Stimulated activated CD4-positive, alpha-beta T cell treated with anti-CD3 and anti-CD28 coated beads, Interleukin-12 subunit alpha, Interleukin-12 subunit beta, amount 100 ng/mL, for 4 hours (primary cell): ENCODE data around the gene OSBPL9.
A peak's percentile ranks its signal among the peaks of the same experiment; 100 is the strongest.
"Not testable (repeated sequence)": the region's sequence is repeated elsewhere in the genome, so short reads cannot be mapped to it uniquely, and the experiment has no call there.

Experiments used
- DNase-seq: peaks from one replicate; pipeline ENCODE4 v3.0.0-alpha.2; 2020

Gene OSBPL9

DNA sequence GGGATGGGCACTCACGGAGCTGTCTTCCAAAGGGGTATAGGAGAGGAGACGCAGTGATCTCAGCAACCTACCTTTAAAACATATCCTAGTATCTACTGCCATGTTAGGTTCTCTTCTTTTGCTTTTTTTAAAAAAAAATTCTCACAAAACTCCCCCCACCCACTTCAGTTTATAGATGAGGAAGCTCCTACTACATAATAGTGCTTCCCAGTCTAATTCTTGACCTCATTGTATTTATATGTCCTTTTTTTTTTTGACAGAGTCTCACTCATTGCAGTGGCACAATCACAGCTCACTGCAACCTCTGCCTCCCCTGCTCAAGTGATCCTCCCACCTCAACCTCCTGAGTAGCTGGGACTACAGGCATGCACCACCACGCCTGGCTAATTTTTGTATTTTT lies 99.9 kb downstream of the OSBPL9 start:
- no peak for DNase-seq

DNA sequence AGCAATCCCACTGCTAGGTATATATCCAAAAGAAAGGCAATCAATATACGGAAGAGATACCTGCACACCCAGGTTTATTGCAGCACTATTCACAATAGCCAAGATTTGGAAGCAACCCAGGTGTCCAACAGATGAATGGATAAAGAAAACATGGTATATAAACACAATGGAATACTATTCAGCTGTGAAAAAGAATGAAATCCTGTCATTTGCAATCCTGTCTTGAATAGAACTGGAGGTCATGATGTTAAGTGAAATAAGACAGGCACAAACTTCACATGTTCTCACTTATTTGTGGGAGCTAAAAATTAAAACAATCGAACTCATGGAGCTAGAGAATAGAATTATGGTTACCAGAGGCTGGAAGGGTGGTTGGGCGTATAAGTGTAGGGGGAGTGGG lies 101.0 kb downstream of the OSBPL9 start:
- no peak for DNase-seq

DNA sequence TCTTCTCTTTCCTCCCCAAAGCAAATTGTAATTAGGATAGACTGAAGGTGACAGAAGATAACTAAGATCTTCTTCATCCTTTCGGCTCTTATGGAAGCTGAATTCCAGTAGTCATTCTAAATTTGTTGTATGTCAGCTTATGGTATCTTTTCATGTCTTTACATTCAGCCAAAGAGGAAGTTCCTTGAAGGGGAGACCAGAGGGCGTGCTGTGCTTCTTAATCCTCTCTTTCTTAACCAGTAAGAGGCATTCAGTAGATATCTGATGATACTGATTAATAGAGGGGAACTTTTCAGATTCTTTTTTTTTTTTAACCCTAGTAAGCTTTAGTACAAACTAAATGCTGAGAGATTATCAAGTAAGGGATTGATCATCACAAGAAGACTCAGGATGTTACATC lies 102.3 kb downstream of the OSBPL9 start:
- no peak for DNase-seq

GRCh38 chr1:51724797-51725196 lies 107.9 kb downstream of the OSBPL9 start:
- DNase-seq: no peak

- DNase-seq: no peak
Observed at GRCh38 chr1:51726051-51726450, 109.2 kb downstream of the OSBPL9 start.

DNA sequence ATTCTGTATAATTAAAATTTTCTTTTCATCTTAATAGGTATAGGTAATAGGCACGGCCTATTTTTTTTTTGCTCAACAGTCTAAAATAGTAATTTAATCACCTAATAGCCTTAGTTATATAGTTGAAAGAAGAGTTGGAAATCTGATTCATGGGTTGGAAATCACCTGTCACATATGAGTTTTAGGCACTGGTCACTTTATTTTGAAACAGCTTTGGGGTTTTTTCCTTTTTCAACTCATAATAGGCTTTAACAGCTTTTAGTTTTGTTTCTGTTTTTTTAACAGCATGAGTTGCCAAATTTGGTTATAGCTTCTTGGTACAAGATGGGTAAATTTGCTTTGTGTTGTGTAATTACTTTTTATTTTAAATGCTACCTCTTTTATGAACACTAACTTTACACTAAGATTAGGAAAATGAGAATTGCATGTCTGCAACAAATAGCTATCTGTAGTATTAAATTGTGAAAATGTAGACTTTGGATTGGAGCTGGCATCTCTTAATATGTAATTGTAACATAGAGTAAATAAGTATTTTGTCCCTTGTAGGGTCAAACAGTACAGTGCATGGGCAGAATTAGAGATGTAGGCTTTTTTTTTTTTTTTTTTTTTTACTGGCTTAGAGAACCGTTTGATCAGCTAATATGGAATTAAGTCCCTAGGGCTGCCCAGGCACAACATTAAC lies 109.8 kb downstream of the OSBPL9 start:
- DNase-seq: no peak

DNA sequence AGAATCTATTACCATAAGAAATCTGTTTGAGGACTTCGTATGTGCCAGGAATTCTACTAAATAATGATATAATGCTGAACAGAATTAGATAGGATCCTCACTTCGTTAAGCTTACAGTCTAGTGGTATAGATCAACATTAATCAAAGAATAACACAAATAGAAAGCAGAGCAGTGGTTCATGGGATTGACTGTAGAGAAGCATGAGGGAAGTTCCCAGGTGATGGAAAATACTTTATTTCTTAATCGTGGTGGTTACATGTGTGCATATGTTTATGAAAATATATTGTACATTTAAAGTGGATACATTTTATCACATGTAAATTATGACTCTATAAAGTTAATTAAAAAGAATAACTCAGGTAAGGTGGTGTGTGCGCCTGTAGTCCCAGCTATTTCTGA lies 110.5 kb downstream of the OSBPL9 start:
- no peak for DNase-seq

- no peak for DNase-seq
Observed at GRCh38 chr1:51728611-51729155, 111.8 kb downstream of the OSBPL9 start.

GRCh38 chr1:51729156-51729823 lies 112.4 kb downstream of the OSBPL9 start:
- DNase-seq: peak; percentile 92

GRCh38 chr1:51729824-51730301 lies 113.0 kb downstream of the OSBPL9 start:
- no peak for DNase-seq

- no peak for DNase-seq
Observed at GRCh38 chr1:51731998-51732397, 115.1 kb downstream of the OSBPL9 start.

DNA sequence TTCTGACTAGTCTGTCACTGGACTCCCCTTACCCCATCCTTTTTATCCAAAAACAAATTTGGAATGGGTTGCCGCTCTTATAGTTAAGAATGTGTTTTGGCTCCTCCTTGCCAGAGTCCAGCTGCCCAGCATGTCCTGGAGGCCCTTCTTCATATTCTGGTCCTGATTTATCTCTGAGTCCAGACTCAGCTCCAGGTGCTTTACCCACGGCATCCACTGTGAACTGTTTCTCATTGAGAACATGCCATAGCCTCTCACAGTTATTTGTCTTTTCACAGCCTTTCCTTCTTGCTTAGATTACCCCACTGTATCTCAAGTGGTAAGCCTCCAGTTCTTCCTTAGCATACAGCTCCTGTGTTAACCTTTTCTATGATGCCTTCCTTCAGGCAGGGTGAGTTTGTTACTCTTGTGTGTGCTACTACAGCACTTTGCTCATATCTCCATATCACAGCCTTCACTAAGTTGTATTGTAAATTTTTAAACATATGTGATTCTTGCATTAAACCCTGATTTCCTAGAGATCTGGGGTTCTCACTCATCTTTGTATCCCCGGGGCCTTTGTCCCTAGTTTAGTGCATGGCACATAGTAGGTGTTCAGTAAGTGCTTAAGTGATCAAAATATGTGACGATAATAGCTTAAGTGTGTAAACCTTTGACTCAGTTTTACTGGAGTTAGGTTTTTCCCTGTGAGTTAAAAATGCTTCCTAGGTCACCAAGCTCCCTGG lies 116.0 kb downstream of the OSBPL9 start:
- no peak for DNase-seq

- not testable (repeated sequence) for DNase-seq
Observed at GRCh38 chr1:51733426-51733774, 116.5 kb downstream of the OSBPL9 start.

DNA sequence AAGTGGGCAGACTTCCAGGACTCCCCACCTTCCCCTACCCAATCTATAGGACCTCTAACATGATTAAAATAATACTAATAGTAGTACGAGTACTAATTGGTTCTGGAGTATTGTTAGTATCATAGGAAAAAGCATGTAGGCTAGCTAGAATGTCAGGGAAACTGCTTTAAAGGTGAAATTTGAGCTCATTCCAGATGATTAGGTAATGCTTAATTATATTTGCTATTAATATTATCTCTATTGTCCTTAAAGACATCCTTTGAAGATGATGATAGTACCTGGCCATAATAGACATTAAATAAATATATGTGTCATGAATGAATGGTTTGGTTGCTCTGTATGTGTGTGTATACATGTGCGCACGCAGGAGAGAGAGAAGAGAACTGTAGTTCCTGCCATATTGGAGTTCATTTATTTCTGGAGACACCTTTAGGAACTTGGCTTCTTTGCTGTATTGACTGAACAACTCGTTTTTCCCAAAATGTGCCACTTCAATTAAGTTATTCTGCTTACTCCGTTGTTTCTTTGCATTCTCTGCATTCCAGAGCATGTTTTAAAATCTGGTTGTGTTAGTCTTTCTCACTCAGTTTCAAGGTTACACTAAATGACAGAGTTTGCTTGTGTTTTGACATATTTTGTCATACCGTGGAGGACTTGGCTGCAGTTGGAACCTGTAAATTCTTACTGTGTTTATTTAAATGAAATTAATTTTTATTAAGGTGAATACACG lies 117.1 kb downstream of the OSBPL9 start:
- no peak for DNase-seq

DNA sequence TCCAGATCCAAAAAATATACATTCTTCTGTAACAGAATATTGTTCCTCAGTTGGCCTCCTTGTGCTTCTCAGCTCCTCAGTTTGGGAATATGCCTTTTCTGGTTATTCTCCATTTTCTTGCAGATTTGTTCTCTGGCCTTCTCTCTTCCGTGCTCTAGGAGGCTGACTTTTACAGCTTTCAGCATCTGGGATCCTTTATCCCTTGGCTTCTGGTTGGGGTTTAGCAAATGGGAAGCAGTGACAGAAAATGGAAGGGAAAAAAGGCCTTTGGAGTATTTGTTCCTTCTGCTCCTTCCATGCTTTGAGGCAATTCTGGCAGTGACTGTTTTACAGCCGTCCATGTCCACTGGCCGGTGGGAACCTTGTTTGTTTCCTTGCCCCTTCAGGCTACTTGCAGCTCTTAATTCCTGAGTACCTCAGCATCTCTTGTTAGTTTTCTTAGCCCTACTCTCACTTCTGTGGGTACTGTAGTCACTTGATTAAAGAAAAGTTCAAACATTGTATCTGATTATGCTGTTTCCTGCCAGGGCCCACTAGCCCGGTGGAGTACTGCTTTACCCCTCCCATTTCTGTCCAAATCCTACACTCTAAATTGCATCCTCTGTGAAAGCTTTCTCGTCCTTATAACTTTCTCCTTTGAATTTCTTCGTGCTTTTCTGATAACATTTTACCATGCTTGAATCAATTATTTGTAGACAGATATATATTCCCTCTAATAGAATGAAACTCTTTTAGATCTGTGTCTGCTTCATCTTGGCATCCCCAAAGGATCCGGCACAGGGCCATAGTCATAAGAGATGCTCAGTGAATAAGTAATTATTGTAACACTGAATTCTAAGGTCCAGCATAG lies 118.2 kb downstream of the OSBPL9 start:
- no peak for DNase-seq

DNA sequence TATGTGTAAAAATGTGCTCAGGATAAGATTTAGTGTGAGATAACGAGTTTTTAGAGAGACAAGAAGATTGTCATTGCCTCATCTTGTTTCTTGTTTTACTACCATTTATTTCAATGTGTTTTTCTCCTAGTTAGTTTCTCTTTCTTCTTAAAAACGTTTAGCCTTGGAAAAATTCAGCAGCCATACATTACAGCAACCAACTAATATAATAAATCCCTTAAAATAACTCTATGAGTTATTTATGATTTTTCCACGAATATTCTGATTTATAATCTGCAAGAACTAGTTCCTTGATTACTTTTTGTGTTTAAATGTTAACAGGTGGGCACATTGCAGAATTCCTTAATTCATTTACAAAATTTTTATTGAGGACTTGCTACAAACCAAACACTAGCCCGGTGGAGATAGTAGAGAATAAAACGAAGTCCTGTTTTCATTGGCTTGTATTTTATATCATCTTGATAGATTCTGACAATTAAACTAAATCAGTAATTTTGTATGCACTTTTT lies 118.9 kb downstream of the OSBPL9 start:
- no peak for DNase-seq

DNA sequence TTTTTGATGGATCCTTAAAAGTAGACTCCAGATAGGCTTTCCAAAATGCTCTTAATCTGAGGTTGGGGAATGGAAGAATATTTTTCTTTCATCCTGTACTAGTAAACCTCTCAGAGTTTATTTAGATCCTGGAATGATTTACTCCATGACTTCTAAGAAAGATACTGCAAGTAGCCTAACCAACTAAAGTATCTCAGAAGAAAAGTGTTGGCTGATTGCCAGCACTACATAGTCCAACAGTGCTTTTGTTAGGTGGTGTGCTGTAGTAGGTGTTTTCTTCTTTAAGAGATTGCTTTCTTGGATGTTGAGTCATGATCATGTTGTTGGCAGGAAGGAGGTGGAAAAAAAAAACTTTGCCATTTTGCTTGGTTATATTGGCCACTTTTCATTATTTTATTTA lies 119.8 kb downstream of the OSBPL9 start:
- DNase-seq: no peak

DNA sequence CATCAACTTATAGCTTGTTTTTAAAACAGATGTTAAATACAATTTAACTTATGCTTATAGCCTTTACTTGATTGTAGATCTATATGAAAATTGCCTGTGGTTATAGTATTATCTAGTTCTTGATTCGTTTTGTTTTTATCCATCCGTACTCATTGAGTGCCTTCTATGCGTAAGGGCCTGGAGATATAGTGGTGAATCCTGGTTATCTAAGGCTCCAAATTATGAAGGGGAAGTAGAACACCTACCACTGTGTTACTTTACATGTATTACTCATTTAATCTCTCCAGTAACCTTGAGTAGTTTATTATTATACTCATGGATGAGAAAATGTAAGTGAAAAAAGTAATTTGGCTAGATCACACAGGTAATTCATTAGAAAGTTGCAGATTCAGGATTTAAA lies 121.8 kb downstream of the OSBPL9 start:
- no peak for DNase-seq

- DNase-seq: no peak
Observed at GRCh38 chr1:51740652-51741051, 123.8 kb downstream of the OSBPL9 start.

DNA sequence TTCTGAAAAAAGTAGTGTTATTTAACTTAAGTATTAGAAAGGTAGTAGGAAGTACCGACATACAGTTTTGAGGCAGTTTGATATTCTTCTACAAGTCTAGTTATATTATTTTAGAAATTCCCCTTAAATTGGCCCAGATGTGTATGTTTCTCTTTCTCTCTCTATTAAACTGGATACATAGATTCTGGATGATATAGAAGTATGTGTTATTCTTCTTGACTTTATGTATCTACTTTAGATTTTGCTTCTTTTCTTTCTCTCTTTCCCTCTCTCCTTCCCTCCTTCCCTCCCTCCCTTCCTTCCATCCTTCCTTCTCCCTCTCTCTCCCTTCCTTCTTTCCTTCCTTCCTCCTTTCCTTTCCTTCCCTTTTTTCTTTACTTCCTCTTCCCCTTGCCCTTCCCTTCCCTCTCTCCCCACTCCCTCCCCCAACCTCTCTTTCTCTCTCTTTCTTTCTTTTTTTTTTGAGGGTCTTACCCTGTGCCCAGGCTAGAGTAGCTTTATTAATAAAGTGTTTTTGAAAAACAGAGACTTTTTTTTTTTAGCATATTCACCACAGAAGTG lies 124.3 kb downstream of the OSBPL9 start:
- DNase-seq: no peak

DNA sequence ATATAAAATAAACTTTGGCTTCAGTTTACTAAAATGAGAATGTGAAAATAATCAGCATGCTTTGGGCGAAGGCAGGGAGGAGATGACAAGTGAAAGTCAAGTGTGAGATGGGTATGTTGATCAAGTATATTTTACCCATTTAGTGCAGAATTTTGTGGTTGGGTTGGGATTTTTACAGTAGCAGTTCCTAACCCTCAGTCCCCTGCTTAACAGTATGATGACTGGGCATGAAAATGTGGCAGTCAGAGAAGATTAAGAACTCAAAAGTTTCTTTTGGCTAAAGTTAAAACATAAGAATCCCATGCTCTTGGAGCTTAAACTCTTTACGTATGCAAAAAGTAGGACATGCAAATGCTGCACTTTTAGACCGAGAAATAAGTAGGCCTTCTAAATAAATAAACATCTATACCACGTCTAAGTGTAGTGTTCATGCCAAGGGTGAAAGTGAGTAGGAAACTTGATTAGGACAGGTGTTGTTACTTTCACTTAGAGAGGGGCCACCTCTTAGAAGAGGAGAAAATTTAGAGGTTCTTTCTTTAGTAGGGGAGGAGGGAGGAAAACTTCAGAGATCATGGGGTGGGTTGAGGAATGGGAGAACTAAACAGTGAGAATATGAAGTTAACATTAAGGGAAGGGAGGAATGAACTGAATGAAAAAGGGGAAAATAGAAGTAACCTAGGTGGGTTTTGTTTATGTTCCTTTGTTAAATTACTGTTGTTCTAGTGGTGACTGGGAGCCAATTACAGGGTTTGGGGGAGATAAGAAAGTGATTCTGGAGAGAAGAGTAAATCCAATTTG lies 127.8 kb downstream of the OSBPL9 start:
- DNase-seq: no peak
